IPS-NIHi11 (cell line): ENCODE measurements around the gene FLT4.

Experiments
- DNase-seq: peaks from one replicate; pipeline ENCODE4 v3.0.0; 2012; ENCODE audit warnings: mixed read lengths, low spot score

Gene FLT4

DNA sequence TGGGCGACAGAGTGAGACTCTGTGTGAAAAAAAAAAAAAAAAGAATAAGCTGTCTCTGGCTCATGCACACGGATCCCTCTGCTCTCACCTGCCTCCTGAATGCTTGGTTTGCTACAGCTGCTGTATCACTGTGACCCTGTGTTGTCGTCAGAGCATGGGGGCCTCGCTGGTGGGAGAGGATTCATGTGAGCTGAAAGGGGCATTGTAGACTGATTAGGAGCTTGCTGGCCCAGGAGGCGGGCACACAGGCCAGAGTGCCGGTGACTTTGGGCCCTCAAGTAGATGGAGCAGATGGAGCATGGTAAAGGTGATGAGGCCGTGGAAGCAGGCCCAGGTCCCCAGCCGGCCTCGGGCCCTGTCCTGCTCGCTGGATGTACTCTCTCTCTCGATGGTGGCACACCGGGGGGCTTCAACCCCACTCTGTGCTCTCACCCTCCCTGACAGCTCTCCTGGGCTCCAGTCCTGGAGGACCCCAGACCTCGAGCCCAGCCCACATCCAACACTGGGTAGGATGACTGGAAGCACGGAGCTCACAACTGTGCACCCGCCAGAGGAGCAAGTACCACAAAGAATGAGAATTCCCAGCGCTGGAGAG is 7.1 kb downstream of the FLT4 start:
- no peak for DNase-seq

DNA sequence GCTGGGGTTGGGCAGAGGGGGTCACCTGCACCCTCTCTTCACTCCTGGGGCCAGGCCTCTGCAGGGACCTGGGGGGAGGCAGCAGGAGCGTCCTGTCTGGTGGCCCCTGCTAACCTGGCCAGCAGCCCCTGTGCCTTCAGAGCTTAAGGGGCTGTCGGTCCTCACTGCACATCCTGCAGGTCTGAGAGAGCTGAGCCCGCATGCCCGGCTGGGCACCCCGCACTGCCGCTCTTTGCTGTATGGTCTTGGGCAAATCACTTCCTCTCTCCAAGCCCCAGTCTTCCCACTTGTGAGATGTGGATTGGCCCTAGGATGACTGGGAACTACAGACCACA is 7.9 kb downstream of the FLT4 start:
- DNase-seq, result no peak

DNA sequence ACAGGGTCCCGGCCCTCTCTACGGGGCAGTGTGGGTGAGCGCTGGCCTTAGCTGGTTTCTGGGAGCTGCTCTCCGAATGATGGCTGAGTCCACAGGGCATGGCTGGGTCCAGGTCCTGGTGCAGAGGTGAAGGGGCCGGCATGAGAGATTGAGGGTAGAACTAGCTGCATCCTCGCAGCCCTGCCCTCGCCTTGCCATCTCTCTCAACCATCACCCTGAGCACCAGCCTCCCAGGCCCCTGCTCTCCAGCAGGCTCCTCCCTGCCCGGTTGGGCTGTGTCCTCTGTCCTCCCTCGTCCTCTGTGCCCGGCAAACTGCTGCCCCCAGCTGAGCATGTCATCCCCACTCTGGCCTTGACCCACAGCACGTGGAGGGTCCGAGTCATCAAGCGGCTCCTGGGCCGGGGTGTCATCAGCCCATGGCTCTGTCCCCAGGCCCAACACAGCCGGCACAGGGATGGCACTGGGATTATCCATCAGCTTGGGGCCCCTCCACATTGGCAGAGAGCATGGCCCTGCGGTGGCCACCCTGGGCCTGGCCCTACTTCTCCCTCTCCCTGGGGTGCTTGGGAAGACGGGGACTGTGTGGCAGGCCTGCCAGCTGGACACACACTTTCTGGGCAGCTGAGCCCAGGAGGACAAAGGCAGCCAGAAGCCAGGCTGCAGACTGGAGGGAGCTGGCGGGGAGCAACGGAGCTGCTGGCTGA is 8.4 kb downstream of the FLT4 start:
- DNase-seq, result no peak

DNA sequence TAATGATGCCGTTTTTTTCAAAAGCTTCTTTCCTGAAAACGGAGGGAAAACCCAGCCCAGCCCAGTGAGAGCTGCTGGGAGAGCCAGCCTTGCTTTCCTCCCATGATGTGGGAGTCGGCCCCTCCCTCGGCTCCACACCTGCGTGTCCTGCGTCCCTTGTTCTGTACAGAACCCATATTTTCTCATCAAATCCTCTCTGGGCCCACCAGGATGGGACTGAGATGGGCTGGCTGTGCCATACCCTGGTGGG is 8.9 kb downstream of the FLT4 start:
- DNase-seq, result no peak

DNA sequence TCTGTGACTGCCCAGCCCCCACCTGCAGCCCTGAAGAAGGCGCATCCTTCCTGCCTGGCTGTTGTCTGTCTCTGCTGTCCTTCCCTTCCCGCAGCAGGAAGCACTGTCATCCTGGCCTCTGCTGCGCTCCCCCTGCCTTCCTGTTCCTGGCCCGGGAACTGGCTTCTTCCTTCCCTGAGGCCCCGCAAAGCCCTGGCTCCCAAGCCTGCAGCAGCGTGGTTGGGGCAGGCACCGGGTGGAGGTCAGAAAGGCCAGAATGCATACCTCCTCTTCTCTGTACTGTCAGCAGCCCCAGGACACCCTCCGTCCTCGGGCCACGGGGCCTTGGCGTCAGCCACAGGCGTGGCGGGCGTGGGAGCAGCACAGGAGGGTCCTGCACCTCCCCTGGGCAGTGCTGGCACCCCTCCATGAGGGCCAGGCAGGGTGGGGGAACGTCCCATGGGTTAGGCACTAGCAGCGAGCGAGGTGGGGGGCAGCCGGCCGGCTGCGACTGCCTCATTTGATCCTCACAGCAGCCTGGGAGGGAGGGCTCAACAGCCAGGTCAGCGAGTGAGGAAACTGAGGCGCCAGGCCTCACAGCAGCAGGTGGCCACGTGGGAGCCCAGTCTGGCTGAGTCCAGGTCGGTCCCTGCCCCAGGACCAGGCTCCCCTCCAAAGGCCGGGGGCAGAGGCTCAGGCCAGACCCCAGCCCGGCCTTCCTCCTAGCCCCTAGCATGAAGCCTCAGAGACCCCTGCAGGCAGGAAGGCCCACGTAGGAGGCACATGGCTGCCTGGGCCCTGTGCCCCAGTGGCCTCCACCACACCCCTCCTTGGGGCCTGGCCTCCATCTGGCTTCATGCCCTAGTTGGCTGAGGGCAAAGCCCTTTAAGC is 9.4 kb downstream of the FLT4 start:
- DNase-seq, result no peak

DNA sequence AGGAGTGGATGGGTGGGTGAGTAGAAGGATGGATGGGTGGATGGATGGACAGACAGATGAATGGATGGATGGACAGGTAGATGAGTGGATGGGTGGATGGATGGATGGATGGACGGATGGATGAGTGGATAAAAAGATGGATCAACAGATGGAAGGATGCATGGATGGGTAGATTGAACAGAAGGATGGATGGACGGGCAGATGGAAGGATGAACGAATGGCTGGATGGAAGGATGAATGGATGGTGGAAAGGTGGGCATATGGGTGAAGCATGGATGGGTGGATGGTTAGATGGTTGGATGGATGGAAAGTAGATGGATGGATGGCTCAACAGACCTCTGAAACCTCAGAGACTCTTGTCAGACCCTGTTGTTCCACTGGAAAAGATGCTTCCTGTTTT is 10.1 kb downstream of the FLT4 start:
- DNase-seq, result no peak

DNA sequence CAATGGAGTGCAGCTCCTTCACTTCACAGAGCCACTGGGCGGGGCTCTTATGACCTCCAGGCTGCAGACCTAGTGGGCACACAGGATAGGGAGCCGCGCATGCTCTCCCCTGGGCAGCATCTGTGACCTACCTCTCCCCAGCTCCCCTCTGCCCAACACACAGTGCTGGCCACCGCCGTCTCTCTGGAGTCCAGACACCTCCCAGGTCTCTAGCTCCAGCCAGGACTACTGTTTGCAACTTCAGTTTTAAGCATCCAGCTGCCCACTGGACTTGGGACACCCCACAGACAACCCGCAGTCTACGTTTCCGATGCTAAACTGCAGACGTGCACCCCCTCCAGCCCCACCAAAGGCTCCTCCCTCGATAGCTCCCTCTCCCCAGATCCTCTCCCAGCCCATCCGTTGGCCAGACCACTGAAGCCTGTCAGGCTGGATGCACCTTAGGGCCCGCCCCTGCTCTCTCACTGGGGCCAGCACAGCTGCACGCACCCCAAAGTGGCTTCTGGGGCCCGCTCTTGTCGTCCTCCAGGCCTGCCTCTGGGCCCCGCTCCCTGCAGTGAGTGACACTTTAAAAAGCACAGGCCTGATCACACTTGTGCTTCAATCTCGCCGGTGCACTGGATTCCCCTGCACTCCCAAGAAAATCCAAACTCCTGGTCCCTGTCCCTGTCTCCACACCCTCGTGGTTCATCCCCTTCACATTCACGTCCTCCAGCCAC is 11.3 kb downstream of the FLT4 start:
- no peak for DNase-seq

DNA sequence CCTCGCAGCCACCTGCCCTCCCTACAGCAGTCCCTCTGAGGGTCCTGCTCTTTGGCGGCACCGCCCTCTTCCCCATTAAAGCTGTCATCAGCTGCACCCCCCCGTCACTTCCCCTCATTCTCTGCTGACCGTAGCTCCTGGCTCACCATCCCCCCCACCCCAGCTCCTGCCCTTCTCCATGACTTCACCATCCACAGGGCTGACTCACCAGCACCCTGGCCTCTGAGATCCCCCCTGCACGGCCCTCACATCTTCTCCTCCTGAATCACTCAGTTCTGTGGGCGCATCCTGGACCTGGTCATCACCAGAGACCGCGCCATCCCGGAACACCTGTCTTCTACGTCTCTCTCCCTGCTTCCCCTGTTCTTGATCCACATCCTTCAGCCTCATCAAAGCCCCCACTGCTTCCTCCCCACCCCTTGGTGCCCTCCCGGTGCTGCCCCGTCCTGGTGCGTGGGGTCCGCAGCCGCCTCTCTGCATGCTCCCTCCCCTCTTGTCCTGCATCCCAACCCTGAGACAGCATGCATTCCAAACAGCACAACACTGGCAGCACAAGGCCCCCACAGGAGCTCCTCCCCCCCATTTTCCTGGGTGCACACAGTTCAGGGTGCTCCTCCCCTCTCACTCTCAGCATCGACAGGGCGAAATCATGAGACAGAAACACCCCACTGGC is 12.9 kb downstream of the FLT4 start:
- no peak for DNase-seq

DNA sequence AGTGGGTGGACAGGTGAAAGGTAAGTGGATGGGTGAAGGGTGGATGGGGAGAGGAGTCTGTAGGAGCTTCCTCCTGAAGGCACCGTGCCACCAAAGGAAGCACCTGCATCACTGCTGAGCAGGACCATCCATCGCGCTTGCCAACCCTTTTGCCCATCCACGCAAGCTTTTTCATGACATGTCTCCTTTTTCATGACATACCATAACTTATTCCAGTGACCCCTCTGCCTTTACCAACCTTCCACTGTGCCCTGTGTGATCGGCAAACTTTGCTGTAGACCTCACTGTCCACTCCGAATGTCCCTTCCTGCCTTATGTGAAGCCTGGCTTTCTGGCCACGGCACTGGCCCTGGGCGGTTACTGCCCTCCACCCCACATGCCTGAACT is 13.4 kb downstream of the FLT4 start:
- DNase-seq, result no peak

DNA sequence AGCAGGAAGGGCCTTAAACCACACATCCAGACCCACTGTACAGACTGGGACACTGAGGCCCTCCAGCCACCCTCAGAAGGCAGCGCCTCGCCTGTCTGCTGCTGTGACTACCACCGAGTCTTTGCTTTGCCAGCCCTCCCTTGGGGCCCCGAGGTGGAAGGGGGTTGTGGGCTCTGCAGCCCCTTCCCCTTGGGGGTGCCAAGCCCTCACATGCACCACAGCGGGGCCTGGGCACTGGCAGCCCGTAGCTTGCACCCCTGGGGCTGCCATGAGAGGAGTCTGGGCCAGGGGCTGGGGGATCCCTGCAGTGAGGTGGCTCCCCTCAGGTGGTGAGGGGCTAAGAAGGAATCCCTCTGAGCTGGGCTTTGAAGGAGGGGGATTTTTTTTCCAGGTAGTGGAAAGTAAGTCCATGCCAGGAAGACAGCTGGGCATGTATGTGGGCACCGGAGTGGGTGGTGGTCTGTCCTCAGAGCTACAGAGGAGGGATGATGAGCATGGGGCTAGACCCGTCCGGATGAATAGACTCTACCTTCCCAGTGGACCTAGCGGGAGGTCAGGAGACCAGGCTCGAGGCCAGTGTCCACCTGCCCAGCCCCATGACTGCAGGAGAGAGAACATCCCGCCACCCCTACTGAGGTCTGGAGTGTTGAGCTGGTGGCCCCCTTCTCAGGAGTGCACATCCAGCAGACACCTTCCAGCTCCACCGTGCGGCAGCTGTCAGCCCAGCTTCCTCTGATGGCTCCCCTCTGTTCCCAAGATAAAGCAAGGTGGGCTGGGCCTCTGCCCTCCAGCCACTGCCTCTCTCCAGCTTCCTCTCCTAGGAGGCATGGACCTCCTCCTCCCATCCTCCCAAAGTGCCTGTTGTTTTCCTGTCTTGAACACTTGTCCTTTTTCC is 15.9 kb downstream of the FLT4 start:
- DNase-seq, result no peak

DNA sequence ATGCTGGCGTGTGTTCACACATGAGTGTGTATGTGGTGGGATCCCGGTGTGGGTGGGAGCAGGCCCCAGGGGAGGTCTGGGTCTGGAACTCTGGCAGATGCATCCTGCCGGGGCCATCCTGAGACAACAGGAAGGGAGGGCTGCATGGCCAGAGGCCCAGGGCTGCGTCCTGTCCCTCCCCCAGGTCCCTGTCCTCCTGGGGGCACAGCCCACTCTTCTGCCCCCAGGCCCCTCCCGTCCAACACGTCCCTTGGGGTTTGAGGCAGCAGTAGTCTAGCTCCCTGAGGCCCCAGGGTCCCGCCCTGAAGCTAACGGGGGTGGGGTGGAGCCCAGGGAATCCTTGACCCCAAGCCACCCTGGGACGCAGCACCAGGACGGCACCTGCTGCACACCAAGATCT is 16.6 kb downstream of the FLT4 start:
- DNase-seq, result no peak

DNA sequence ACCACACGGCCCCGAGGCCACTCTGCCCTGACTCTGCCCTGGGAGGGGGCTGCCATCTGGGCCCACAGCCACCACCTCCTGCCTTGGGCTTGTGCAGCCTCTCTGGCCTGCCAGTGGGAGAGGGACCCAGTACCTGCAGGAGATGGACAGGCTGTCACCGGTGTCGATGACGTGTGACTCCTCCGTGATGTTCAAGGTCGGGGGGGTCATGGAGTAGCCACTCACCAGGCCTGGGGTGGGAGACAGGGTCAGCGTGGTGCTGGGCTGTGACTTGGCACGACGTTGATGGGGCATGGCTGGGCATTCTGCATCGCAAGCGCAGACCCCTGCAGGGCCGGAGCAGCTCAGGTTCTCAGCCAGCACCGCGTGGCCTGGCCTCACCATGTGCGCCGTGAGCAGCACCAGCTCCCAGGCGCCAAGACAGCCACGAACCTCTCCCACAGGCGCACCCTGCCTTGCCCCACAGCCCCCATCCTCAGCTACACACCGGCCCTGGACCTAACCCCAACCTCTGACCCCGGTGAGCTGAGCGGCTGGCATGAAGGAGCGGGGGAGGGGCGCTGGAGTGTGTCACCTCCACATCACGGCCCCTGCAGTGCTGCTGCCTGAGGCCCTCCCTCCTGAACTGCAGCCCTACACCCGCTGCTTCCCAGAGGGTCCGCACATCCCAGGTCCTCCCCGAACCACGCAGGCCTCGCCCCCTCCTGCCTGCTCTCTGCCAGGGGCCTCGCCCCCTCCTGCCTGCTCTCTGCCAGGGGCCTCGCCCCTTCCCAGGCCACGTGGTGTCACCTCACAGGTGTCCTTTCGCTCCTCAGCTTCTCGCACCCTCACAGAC is 17.6 kb downstream of the FLT4 start:
- peak; percentile 68 for DNase-seq

DNA sequence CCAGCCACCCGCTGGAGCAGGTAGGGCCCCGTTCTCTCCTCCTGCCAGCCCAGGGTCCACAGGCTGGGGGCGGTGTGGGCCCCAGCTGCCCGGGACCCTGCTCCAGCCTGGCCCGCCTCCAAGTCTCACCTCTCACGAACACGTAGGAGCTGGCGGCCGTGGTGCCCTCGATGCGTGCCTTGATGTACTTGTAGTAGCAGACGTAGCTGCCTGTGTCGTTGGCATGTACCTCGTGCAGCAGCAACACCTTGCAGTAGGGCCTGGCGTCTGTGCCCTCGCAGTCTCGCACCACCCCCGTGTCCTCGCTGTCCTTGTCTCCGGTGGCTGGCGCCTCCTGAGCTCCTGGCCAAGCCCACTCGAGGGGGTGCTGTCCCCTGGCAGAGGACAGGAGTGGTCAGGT is 19.0 kb downstream of the FLT4 start:
- DNase-seq, result no peak

DNA sequence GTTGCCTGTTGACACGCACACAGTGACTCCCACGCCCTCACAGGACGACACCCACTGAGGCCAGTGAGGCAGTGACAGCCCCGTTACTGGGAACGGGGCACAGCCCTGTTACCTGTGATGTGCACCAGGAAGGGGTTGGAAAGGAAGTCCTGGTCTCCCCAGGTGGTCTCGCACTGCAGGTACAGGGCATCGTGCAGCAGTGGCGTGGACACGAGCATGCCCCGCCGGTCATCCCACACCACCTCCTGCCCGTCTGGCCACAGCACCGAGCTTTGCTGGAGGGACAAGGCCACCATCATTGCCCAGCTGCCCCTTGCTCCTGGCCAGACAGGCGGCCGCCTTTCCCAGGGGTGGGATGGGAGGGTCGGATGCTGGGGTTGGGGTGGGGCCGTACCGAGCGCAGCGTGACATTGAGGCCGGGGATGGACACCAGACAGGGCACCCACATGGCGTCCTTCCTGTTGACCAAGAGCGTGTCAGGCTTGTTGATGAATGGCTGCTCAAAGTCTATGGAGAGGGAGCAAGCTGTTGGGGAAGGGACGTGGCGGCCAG is 19.5 kb downstream of the FLT4 start:
- no peak for DNase-seq

DNA sequence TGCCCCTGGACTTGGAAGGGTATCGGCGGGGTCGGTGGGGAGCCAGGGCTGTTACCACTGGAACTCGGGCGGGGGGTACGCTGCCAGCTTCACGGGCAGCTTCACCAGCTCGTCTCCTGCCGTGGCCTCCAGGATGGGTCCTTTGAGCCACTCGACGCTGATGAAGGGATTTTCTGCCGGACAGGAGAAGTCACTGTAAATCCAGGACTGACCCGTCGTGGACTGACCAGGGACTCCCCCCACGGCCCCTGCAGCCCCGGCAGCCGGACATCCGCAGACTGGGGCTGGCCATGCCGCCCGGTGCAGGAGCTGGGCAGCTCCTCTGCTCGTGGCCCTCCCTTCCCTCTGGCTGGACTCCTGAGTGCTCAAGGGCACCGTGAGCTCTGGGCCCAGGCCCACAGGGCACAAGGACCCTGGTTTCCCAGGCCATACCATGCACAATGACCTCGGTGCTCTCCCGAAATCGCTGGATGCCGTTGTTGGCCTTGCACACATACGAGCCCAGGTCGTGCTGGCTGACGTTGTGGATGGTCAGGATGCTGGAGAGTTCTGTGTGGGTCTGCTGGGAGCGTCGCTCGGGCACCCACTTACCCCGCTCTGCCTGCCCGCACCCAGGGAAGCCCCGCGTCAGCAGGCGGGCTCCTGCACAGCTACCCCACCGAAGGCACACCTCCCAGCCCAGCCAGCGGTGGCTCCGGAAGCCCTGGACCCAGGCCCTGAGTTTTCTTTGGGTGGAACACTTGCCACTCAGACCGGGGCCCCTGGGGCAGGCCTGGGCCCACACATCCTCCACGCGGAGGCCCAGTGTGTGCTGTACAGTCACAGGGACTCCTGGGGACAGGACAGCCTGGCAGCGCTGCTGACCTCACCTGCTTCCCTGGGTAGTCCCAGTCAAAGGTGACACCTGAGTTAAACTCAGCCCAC is 20.3 kb downstream of the FLT4 start:
- DNase-seq, result no peak

DNA sequence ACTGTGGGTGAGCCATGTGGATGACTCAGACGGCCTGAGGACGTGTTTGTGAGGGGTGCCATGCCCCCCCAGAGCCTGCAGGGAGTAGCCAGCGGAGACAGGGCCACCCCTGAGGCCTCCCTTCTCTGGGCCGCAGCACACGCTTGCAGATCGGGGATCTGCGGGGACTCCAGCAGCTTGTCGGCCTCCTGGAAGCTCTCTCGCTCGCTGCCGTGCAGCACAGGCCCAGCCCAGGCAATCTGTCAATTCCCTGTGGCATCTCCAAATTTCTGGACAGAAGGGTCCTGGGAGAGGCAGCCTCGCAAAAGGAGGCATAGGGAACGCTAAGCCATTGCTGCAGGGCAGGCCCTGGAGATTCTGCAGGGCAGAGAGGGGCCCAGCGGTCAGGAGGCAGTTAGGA is 21.2 kb downstream of the FLT4 start:
- DNase-seq, result no peak

DNA sequence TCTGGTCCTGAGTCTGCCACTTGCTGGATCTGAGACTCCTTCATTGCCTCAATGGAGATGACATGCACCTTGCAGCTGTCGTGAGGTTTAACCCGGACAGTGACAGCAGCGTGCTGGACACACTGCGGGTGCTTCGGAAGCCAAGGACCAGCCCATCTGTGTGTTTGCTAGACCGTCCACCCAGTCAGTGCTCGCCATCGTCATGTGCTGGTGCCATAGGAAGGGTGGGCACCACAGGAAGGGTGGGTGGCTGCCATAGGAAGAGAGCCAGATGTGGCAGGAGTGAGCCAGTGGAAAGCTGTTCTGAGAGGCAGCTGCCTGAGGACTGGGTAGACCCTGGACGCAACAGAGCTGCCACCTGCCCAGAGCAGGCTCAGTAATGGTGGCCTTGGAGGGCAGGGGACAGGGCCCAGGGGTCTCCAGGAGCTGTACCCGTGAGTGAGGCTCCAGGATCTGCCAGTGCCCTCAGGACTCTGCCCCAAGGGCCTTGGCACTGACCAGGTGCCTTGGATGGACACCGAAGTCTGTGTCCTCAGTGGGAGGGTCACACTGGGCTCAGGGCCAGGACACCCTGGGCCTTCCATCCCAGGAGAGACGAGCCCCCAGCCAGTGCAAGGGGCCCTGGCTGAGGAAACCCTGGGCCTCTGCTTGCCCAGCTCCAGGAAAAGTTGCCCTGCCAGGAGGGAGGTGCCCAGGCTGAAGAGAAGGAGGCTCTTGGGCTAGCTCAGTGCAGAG is 21.8 kb downstream of the FLT4 start:
- DNase-seq, result no peak

DNA sequence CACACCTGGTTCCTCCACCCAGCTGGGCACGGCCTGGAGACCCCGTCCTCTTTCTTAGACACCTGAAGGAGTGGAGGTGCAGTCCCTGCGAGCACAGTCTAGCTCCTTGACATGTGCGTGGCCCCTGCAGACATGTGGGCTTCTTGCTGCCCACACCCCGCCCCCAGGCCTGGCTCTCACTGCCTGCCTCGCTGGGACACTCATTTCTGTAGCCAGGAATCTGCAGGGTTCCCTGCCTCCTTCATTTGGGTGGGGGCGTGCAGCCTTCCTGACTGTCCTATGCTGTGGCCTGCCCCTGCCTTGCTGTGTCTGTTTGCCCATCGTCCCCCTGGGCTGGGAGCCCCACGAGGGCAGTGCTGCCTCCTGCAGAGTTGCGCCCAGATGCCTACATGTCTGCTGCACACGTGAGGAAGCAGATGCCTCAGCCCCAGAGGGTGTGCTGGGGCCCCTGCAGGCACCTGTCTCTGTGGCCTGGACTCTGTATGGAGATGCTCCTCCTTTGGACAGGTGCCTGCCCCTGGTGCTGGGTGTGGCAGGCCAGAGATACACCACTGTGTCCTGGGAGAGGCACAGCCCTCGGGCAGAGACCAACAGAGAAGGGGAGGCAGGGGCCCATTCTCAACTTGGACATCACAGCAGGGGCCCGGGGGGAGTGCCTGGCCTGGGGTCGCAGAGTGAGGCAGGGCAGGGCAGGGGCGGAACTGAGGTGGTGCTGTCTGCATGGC is 22.6 kb downstream of the FLT4 start:
- DNase-seq, result no peak
